NCI-H1105 treated with DMSO at 0.1 percent for 48 hours (cell line): Measurements from ENCODE around the gene FRMD4B.
"Not testable (repeated sequence)": the region's sequence is repeated elsewhere in the genome, so short reads cannot be mapped to it uniquely, and the experiment has no call there.

ENCODE experiments used
- DNase-seq: peaks from one replicate; lab custom pipeline; 2025; lab: John Stamatoyannopoulos, UW

FRMD4B gene

GRCh38 chr3:69283496-69283895, 102.4 kb downstream of the FRMD4B start:
- DNase-seq: no peak

GRCh38 chr3:69282181-69282580, 103.7 kb downstream of the FRMD4B start:
- no peak for DNase-seq

- DNase-seq: not testable (repeated sequence)
These were observed 108.5 kb downstream of the FRMD4B start for GRCh38 chr3:69277403-69277802.

- DNase-seq: no peak
These were observed 109.0 kb downstream of the FRMD4B start for GRCh38 chr3:69276884-69277283.

GRCh38 chr3:69276191-69276590, 109.7 kb downstream of the FRMD4B start:
- not testable (repeated sequence) for DNase-seq

- DNase-seq: no peak
These were observed 112.0 kb downstream of the FRMD4B start for GRCh38 chr3:69273896-69274295.

GRCh38 chr3:69272556-69272955, 113.3 kb downstream of the FRMD4B start:
- no peak for DNase-seq

GRCh38 chr3:69271098-69271497, 114.8 kb downstream of the FRMD4B start:
- DNase-seq: no peak

- no peak for DNase-seq
These were observed 119.3 kb downstream of the FRMD4B start for GRCh38 chr3:69266585-69266984.

GRCh38 chr3:69266071-69266470, 119.8 kb downstream of the FRMD4B start:
- not testable (repeated sequence) for DNase-seq

- not testable (repeated sequence) for DNase-seq
These were observed 125.0 kb downstream of the FRMD4B start for GRCh38 chr3:69260843-69261405.

GRCh38 chr3:69260216-69260787, 125.6 kb downstream of the FRMD4B start:
- no peak for DNase-seq

- no peak for DNase-seq
These were observed 126.8 kb downstream of the FRMD4B start for GRCh38 chr3:69259125-69259524.

- peak; percentile 31 for DNase-seq
These were observed 130.0 kb downstream of the FRMD4B start for GRCh38 chr3:69255928-69256327.

GRCh38 chr3:69254351-69254750, 131.5 kb downstream of the FRMD4B start:
- DNase-seq: no peak

- DNase-seq: no peak
These were observed 133.3 kb downstream of the FRMD4B start for GRCh38 chr3:69252631-69253030.

- DNase-seq: no peak
These were observed 133.7 kb downstream of the FRMD4B start for GRCh38 chr3:69252141-69252540.

- DNase-seq: peak; percentile 26
These were observed 134.6 kb downstream of the FRMD4B start for GRCh38 chr3:69251078-69251805.

GRCh38 chr3:69250014-69250413, 135.9 kb downstream of the FRMD4B start:
- DNase-seq: no peak

- no peak for DNase-seq
These were observed 136.9 kb downstream of the FRMD4B start for GRCh38 chr3:69249001-69249400.

- no peak for DNase-seq
These were observed 137.5 kb downstream of the FRMD4B start for GRCh38 chr3:69248436-69248835.

GRCh38 chr3:69246612-69247011, 139.3 kb downstream of the FRMD4B start:
- DNase-seq: no peak

- DNase-seq: no peak
These were observed 141.8 kb downstream of the FRMD4B start for GRCh38 chr3:69244039-69244438.
